Gastroesophageal sphincter (tissue), 4 donors: ENCODE results near the gene SLC5A6. TPM values are rescaled to one million over a fixed set of nuclear protein-coding genes. Genes with fewer than 3 reads are reported as not detected.
A peak's percentile ranks its signal among the peaks of the same experiment; 100 is the strongest.
"Not testable (repeated sequence)": the region's sequence is repeated elsewhere in the genome, so short reads cannot be mapped to it uniquely, and the experiment has no call there.

Experiments used
- ATAC-seq: fragments of 150-250 bp; one replicate; pipeline ENCODE4 v1.9.1; 2016; ENCODE audit warnings: mild to moderate bottlenecking, moderate library complexity
- H3K27ac ChIP-seq, 4 donors: fragments of 200-600 bp; sonication (generic) in 3 of 4; 1 replicate in 3 of 4; 2 replicates in 1 of 4; pipeline ENCODE4 v1.5.1; 2016 to 2019
- H3K27me3 ChIP-seq: fragments of 200-600 bp; sonication (generic); one replicate; pipeline ENCODE4 v1.5.1; 2019
- H3K36me3 ChIP-seq, 2 donors: fragments of 200-600 bp; sonication (generic); one replicate each; pipeline ENCODE4 v1.5.1; 2019; ENCODE audit warnings: control low read depth in 1 of 2
- H3K4me1 ChIP-seq, 3 donors: fragments of 200-600 bp; sonication (generic); 1 replicate in 2 of 3; 2 replicates in 1 of 3; pipeline ENCODE4 v1.5.1; 2016 to 2019; ENCODE audit warnings: control low read depth in 2 of 3
- H3K4me3 ChIP-seq, 2 donors: fragments of 200-600 bp; sonication (generic); one replicate each; pipeline ENCODE4 v1.5.1; 2019; ENCODE audit warnings: mild to moderate bottlenecking in 1 of 2, moderate library complexity in 1 of 2
- H3K9me3 ChIP-seq, 3 donors: fragments of 200-600 bp; sonication (generic); one replicate each; pipeline ENCODE4 v1.5.1; 2017 to 2019; ENCODE audit warnings: control low read depth in 2 of 3
- CTCF ChIP-seq, 4 experiments: fragments of 200-600 bp in 2 of 4; fragments of 450-650 bp in 2 of 4; sonication (generic) in 1 of 4; IDR thresholded peaks; one replicate each; pipeline ENCODE4 v1.5.1; 2017 to 2019; ENCODE audit warnings: antibody characterized with exemption in 4 of 4, mild to moderate bottlenecking in 2 of 4, moderate library complexity in 2 of 4
- EP300 ChIP-seq: sonication (generic); formaldehyde crosslinking; IDR thresholded peaks from one replicate; pipeline ENCODE4 v1.6.1; 2017; ENCODE audit warnings: antibody characterized with exemption, mild to moderate bottlenecking
- POLR2A ChIP-seq, 2 donors: fragments of 450-650 bp; IDR thresholded peaks; one replicate each; pipeline ENCODE4 v1.6.1; 2017; ENCODE audit warnings: antibody characterized with exemption in 2 of 2, mild to moderate bottlenecking in 2 of 2, moderate library complexity in 1 of 2
- POLR2AphosphoS5 ChIP-seq: sonication (generic); formaldehyde crosslinking; IDR thresholded peaks from one replicate; pipeline ENCODE4 v1.6.1; 2017; ENCODE audit warnings: antibody characterized with exemption
- WGBS, 2 donors: methylation state at CpG; one replicate each; pipeline ENCODE4 v1.1.5; 2018; ENCODE audit warnings: low coverage in 1 of 2; 5-methylcytosine and 5-hydroxymethylcytosine counted together
- total RNA-seq, 4 donors: library from RNA; depleted of rRNA; stranded (reverse); fragments of >200 nt; gene quantifications; one replicate each; pipeline ENCODE4 v1.1.0, GENCODE V29; 2016

Gene SLC5A6
- total RNA-seq, 4 donors from 2014 or later: 8.3 to 16.8 (median 13.5) TPM

- H3K4me1 ChIP-seq: peaks cover 0 to 14% (median 0%) of the 10 kb centered on the region in 3 donors
- WGBS, 2 donors: 68 to 71% methylated on average over 3 to 4 of the region's 4 CpGs
- no peaks in the 10 kb centered on the region for H3K36me3 ChIP-seq
- ATAC-seq: no peak
- no peaks in the 10 kb centered on the region for H3K9me3 ChIP-seq
- no peak overlapping the region for H3K4me3 ChIP-seq
- peaks cover 21% of the 10 kb centered on the region for H3K27me3 ChIP-seq
- peak overlapping the region in 2 of 4 donors; percentile 59 to 70 for H3K27ac ChIP-seq
- TF ChIP-seq EP300: no peak
- TF ChIP-seq CTCF (IDR thresholded peaks at IDR 0.05): no peak
- no peak for TF ChIP-seq POLR2A (IDR thresholded peaks at IDR 0.05)
- no peak for TF ChIP-seq POLR2AphosphoS5
Measured at GRCh38 chr2:27184115-27184514, 28.0 kb downstream of the SLC5A6 start.

- H3K27ac ChIP-seq: no peak overlapping the region
- peaks cover 0 to 14% (median 0%) of the 10 kb centered on the region in 3 donors for H3K4me1 ChIP-seq
- H3K27me3 ChIP-seq: peaks cover 28% of the 10 kb centered on the region
- no peak for ATAC-seq
- H3K9me3 ChIP-seq: no peaks in the 10 kb centered on the region
- 59 to 80% methylated on average over 3 to 4 of the region's 4 CpGs for WGBS, 2 donors
- TF ChIP-seq POLR2A (IDR thresholded peaks at IDR 0.05): no peak
- TF ChIP-seq EP300: no peak
- no peak for TF ChIP-seq POLR2AphosphoS5
- H3K36me3 ChIP-seq: no peaks in the 10 kb centered on the region
- no peak overlapping the region for H3K4me3 ChIP-seq
Measured at GRCh38 chr2:27182346-27182745, 29.7 kb downstream of the SLC5A6 start.

GRCh38 chr2:27179344-27180000, 32.6 kb downstream of the SLC5A6 start:
- H3K27ac ChIP-seq: no peak overlapping the region
- 63 to 67% methylated on average over 1 to 3 of the region's 3 CpGs for WGBS, 2 donors

GRCh38 chr2:27178469-27178868, 33.6 kb downstream of the SLC5A6 start:
- Histone ChIP-seq H3K36me3 (no peaks in the 10 kb centered on the region), H3K9me3 (no peaks in the 10 kb centered on the region), H3K4me3 (no peak overlapping the region), H3K27ac (no peak overlapping the region), H3K4me1 (no peaks in the 10 kb centered on the region), H3K27me3 (peaks cover 45% of the 10 kb centered on the region)
- 83 to 94% methylated on average over 3 of the region's 3 CpGs for WGBS, 2 donors
- no peak for TF ChIP-seq EP300
- no peak for TF ChIP-seq POLR2A (IDR thresholded peaks at IDR 0.05)
- TF ChIP-seq CTCF (IDR thresholded peaks at IDR 0.05): no peak
- no peak for TF ChIP-seq POLR2AphosphoS5
- ATAC-seq: no peak

More at GRCh38 chr2:27179344-27180000, 32.6 kb downstream of the SLC5A6 start:
- ATAC-seq: no peak
- no peaks in the 10 kb centered on the region for H3K4me1 ChIP-seq
- TF ChIP-seq EP300 (no peak), CTCF (IDR thresholded peaks at IDR 0.05) (no peak), POLR2A (IDR thresholded peaks at IDR 0.05) (no peak), POLR2AphosphoS5 (no peak)
- no peaks in the 10 kb centered on the region for H3K9me3 ChIP-seq
- peaks cover 45% of the 10 kb centered on the region for H3K27me3 ChIP-seq
- H3K36me3 ChIP-seq: no peaks in the 10 kb centered on the region
- no peak overlapping the region for H3K4me3 ChIP-seq

- 79% methylated on average over 6 to 15 of the region's 15 CpGs for WGBS, 2 donors
- no peak for ATAC-seq
- Histone ChIP-seq H3K9me3 (no peaks in the 10 kb centered on the region), H3K4me1 (no peaks in the 10 kb centered on the region), H3K36me3 (no peaks in the 10 kb centered on the region), H3K4me3 (no peak overlapping the region), H3K27ac (no peak overlapping the region), H3K27me3 (peaks cover 50% of the 10 kb centered on the region)
- no peak for TF ChIP-seq POLR2AphosphoS5
- no peak for TF ChIP-seq CTCF (IDR thresholded peaks at IDR 0.05)
- no peak for TF ChIP-seq EP300
- no peak for TF ChIP-seq POLR2A (IDR thresholded peaks at IDR 0.05)
Measured at GRCh38 chr2:27177441-27178351, 34.4 kb downstream of the SLC5A6 start.

- H3K27ac ChIP-seq, H3K4me1 ChIP-seq, H3K36me3 ChIP-seq, H3K4me3 ChIP-seq, ATAC-seq, H3K9me3 ChIP-seq: not testable (repeated sequence)
- H3K27me3 ChIP-seq: peaks cover 57% of the 10 kb centered on the region
- 80 to 100% methylated on average over 1 to 4 of the region's 4 CpGs for WGBS, 2 donors
Measured at GRCh38 chr2:27175781-27176180, 36.3 kb downstream of the SLC5A6 start.
